ENCODE measurements around the gene CEACAM5. TPM values are rescaled to one million over a fixed set of nuclear protein-coding genes. Genes with fewer than 3 reads are reported as not detected.
A peak's percentile ranks its signal among the peaks of the same experiment; 100 is the strongest.

Gene CEACAM5
- total RNA-seq, 2 experiments from 2014 or later: not detected

DNA sequence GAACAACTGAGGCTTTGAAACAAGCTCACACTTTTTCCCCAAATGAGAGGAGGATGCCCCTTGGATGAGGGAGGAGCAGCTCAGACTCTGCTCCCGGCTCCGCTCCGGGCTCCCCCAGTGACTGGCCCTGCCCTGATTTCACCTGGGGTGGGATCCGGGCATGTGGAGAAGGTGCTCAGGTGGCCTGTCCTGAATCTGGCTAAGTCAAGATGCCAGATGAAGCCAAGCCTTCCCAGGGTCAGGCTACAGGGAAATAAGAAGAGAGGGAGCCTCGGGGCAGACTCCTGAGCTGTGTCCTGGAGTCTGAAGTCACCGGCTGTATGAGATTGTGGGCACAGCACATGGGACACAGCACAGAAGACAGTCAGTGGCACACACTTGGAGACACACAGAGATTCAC, 10.3 kb downstream of the CEACAM5 start:
- peaks cover 21% of the 10 kb centered on the region for H3K27me3 Mint-ChIP-seq (ENCODE audit: low read depth)

DNA sequence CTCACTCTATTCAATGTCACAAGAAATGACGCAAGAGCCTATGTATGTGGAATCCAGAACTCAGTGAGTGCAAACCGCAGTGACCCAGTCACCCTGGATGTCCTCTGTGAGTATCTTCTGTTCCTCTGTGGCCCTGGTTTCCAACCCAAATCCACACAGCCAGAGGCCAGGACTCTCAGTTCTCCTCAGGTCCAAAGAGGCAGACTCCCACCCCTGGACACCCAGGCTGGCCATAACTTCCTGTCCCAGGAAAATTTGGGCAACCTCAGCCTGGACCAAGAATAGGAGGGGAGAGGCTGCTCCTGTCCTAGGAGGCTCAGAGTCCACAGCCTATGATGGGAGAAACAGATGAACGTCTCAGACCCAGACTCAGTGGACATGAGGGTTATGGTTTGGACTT, 11.7 kb downstream of the CEACAM5 start:
- Mint-ChIP-seq H3K36me3 (ENCODE audit: low read depth) (no peaks in the 10 kb centered on the region), H3K4me1 (ENCODE audit: low read depth) (no peaks in the 10 kb centered on the region), H3K9me3 (no peaks in the 10 kb centered on the region), H3K4me3 (no peak overlapping the region), H3K27me3 (ENCODE audit: low read depth) (peaks cover 23% of the 10 kb centered on the region), H3K27ac (no peak overlapping the region)
- no peak for DNase-seq
- CTCF ChIA-PET: no interaction called here
- intact Hi-C loops (cut with micrococcal nuclease): no loop called here

More for the DNA sequence above, 10.3 kb downstream of the CEACAM5 start:
- Mint-ChIP-seq H3K27ac (no peak overlapping the region), H3K36me3 (ENCODE audit: low read depth) (no peaks in the 10 kb centered on the region), H3K9me3 (no peaks in the 10 kb centered on the region), H3K4me1 (ENCODE audit: low read depth) (no peaks in the 10 kb centered on the region), H3K4me3 (no peak overlapping the region)
- CTCF ChIA-PET: interaction anchor here (0.9 to 3.9 kb wide), 3 partner anchors 12 to 72 kb away, joined by 3 to 21 read pairs (median 9); no protein-coding TSS in a partner anchor
- no peak for DNase-seq
- intact Hi-C loops (cut with micrococcal nuclease): no loop called here

GRCh38 chr19:41726493-41726892, 18.1 kb downstream of the CEACAM5 start:
- Mint-ChIP-seq H3K9me3 (no peaks in the 10 kb centered on the region), H3K27me3 (ENCODE audit: low read depth) (peaks cover 23% of the 10 kb centered on the region), H3K4me3 (no peak overlapping the region), H3K36me3 (ENCODE audit: low read depth) (no peaks in the 10 kb centered on the region), H3K4me1 (ENCODE audit: low read depth) (no peaks in the 10 kb centered on the region), H3K27ac (no peak overlapping the region)
- intact Hi-C loops (cut with micrococcal nuclease): no loop called here
- CTCF ChIA-PET: interaction anchor here (0.6 to 0.9 kb wide), 2 partner anchors 19 to 68 kb away, joined by 3 read pairs; no protein-coding TSS in a partner anchor
- DNase-seq: no peak

GRCh38 chr19:41734156-41734555, 25.7 kb downstream of the CEACAM5 start:
- Mint-ChIP-seq H3K9me3 (no peaks in the 10 kb centered on the region), H3K36me3 (ENCODE audit: low read depth) (no peaks in the 10 kb centered on the region), H3K27ac (no peak overlapping the region), H3K4me3 (no peak overlapping the region), H3K4me1 (ENCODE audit: low read depth) (peaks cover 6% of the 10 kb centered on the region), H3K27me3 (ENCODE audit: low read depth) (peaks cover 27% of the 10 kb centered on the region)
- CTCF ChIA-PET: interaction anchor here (1.0 to 2.2 kb wide), 3 partner anchors 19 to 137 kb away, joined by 3 to 10 read pairs (median 4); no protein-coding TSS in a partner anchor
- intact Hi-C loops (cut with micrococcal nuclease): no loop called here
- DNase-seq: no peak

DNA sequence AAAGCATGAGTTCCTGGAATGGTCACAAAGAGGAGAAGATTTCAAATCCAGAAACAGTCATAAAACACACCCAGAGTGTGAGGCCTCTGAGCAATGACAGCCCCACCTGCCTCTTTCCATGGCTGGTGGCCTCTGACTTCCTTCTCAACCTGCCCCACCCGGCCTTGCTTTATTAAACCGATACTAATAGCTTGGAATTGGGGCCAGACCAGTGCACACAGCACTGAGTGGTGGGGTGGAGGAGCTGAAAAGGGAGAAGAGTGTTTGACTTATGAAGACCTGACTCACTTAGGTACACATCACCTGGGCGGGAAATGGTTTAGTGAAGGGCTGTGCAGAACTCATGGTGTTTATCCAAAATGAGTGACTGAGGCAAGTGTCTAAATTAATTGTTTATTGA, 26.2 kb downstream of the CEACAM5 start:
- H3K27ac Mint-ChIP-seq: no peak overlapping the region
- H3K4me1 Mint-ChIP-seq (ENCODE audit: low read depth): peaks cover 6% of the 10 kb centered on the region
- peaks cover 27% of the 10 kb centered on the region for H3K27me3 Mint-ChIP-seq (ENCODE audit: low read depth)
- no peak overlapping the region for H3K4me3 Mint-ChIP-seq
- no peaks in the 10 kb centered on the region for H3K36me3 Mint-ChIP-seq (ENCODE audit: low read depth)
- intact Hi-C loops (cut with micrococcal nuclease): no loop called here
- CTCF ChIA-PET: interaction anchor here (1.0 to 2.2 kb wide), 3 partner anchors 19 to 137 kb away, joined by 3 to 10 read pairs (median 4); no protein-coding TSS in a partner anchor
- DNase-seq: no peak
- H3K9me3 Mint-ChIP-seq: no peaks in the 10 kb centered on the region

DNA sequence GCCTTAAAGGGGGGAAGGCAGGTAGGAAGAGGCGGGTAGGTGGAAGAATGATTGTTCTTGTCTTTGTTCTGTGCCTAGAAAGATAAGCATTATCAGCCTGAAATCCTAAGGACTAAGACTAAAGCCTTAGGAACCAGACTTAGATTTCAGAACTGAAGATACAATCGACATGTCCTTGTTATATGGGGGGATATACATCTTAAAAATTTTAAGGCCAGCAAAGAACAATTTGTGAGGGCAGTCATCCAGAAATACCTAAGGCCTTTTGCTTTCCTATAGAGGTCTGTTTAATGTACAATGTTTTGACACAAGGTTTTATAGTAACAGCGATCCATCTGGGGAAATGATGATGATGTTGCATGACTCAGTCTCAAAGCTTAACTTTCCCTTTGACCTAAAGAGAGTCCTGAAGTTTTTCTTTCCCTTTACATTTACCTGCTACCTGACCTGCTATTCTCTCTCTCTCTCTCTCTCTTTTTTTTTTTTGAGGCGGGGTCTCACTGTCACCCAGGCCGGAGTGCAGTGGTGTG, 26.7 kb downstream of the CEACAM5 start:
- H3K4me1 Mint-ChIP-seq (ENCODE audit: low read depth): peaks cover 9% of the 10 kb centered on the region
- CTCF ChIA-PET: interaction anchor here (1.0 to 2.2 kb wide), 2 partner anchors 28 to 138 kb away, joined by 3 to 10 read pairs; no protein-coding TSS in a partner anchor
- H3K27me3 Mint-ChIP-seq (ENCODE audit: low read depth): peaks cover 29% of the 10 kb centered on the region
- intact Hi-C loops (cut with micrococcal nuclease): no loop called here
- H3K9me3 Mint-ChIP-seq: no peaks in the 10 kb centered on the region
- no peaks in the 10 kb centered on the region for H3K36me3 Mint-ChIP-seq (ENCODE audit: low read depth)
- no peak overlapping the region for H3K4me3 Mint-ChIP-seq
- no peak for DNase-seq
- H3K27ac Mint-ChIP-seq: no peak overlapping the region

DNA sequence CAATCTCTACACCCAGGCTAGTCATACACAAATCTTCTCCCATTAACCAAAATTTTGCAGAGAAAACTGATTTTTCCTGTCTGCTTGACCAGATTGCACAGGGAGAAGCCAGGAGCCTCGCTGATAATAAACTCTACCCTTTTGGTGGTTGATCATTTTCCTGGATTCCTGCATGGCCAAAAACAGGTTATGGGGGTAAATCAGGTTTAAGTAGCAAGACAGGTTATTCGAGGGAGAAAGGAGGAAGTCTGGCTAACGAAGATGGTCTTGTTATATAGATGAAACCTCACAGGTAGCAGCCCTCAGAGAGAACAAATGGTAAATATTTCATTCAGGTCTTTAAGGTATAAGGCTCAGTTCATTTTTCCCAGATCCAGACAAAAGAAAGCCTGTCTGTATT, 30.9 kb downstream of the CEACAM5 start:
- no peak for DNase-seq
- no peak overlapping the region for H3K4me3 Mint-ChIP-seq
- no peak overlapping the region for H3K27ac Mint-ChIP-seq
- peaks cover 10% of the 10 kb centered on the region for H3K27me3 Mint-ChIP-seq (ENCODE audit: low read depth)
- H3K4me1 Mint-ChIP-seq (ENCODE audit: low read depth): peaks cover 26% of the 10 kb centered on the region
- no peaks in the 10 kb centered on the region for H3K9me3 Mint-ChIP-seq
- no peaks in the 10 kb centered on the region for H3K36me3 Mint-ChIP-seq (ENCODE audit: low read depth)
- intact Hi-C loops (cut with micrococcal nuclease): no loop called here
- CTCF ChIA-PET: interaction anchor here (0.7 to 3.0 kb wide), 4 partner anchors 14 to 97 kb away, joined by 3 to 23 read pairs (median 8); no protein-coding TSS in a partner anchor

DNA sequence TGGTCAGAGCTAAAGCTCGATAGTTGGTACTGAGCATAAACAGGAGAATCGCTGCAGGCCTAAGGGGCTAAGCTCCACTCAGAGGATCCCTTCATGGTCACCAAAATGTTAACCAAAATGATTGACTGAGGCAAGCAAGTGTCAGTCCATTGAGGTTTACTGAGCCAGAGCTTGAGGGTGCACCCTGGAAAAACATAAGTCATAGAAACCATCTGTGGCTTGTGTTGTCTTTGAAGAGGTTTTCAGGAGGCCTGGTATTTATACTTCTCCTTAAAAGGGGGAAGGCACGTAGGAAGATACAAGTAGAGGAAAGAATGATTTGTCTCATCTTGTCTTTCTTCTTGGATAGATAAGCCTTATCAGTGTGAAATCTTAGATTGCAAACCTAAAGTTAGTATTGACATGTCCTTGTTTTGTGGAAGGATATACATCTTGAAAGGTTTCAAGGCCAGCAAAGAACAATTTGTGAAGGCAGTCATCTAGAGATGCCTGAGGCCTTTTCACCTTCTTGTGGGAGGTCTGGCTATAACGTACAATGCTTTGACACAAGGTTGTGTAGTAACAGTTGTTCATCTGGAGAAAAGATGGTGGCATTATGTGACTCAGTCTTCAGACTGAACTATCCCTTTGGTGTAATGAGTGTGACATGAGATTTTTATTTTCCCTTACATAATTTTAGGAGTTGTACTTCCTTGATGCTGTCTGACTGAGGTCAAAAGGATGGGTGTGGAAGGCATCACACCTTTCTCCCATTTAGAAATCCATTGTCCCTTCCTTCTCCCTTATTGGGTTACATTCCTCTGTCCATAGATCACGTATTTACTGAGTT, 32.2 kb downstream of the CEACAM5 start:
- no peak overlapping the region for H3K27ac Mint-ChIP-seq
- H3K4me3 Mint-ChIP-seq: no peak overlapping the region
- peaks cover 19% of the 10 kb centered on the region for H3K27me3 Mint-ChIP-seq (ENCODE audit: low read depth)
- intact Hi-C loops (cut with micrococcal nuclease): no loop called here
- H3K9me3 Mint-ChIP-seq: no peaks in the 10 kb centered on the region
- no peaks in the 10 kb centered on the region for H3K36me3 Mint-ChIP-seq (ENCODE audit: low read depth)
- H3K4me1 Mint-ChIP-seq (ENCODE audit: low read depth): peaks cover 20% of the 10 kb centered on the region
- CTCF ChIA-PET: interaction anchor here (0.8 to 3.0 kb wide), 8 partner anchors 10 to 98 kb away, joined by 3 to 23 read pairs (median 4); no protein-coding TSS in a partner anchor
- DNase-seq: no peak

GRCh38 chr19:41741244-41741554, 32.8 kb downstream of the CEACAM5 start:
- no peak overlapping the region for H3K27ac Mint-ChIP-seq
- peaks cover 25% of the 10 kb centered on the region for H3K27me3 Mint-ChIP-seq (ENCODE audit: low read depth)
- CTCF ChIA-PET: interaction anchor here (2.4 to 3.0 kb wide), 2 partner anchors 12 to 34 kb away, joined by 8 to 23 read pairs; no protein-coding TSS in a partner anchor
- DNase-seq: no peak
- H3K4me1 Mint-ChIP-seq (ENCODE audit: low read depth): peaks cover 20% of the 10 kb centered on the region
- no peaks in the 10 kb centered on the region for H3K36me3 Mint-ChIP-seq (ENCODE audit: low read depth)
- H3K4me3 Mint-ChIP-seq: no peak overlapping the region
- H3K9me3 Mint-ChIP-seq: no peaks in the 10 kb centered on the region
- intact Hi-C loops (cut with micrococcal nuclease): no loop called here

GRCh38 chr19:41744850-41745249, 36.4 kb downstream of the CEACAM5 start:
- H3K27me3 Mint-ChIP-seq (ENCODE audit: low read depth): peaks cover 43% of the 10 kb centered on the region
- no peaks in the 10 kb centered on the region for H3K36me3 Mint-ChIP-seq (ENCODE audit: low read depth)
- CTCF ChIA-PET: interaction anchor here (0.6 to 5.3 kb wide), 7 partner anchors 9 to 271 kb away, joined by 3 to 58 read pairs (median 7); no protein-coding TSS in a partner anchor
- intact Hi-C loops (cut with micrococcal nuclease): loop anchor here (5.0 kb wide), 1 partner anchor 103 kb away; no protein-coding TSS in a partner anchor
- H3K9me3 Mint-ChIP-seq: no peaks in the 10 kb centered on the region
- no peak overlapping the region for H3K4me3 Mint-ChIP-seq
- no peak for DNase-seq
- H3K27ac Mint-ChIP-seq: no peak overlapping the region
- peaks cover 19% of the 10 kb centered on the region for H3K4me1 Mint-ChIP-seq (ENCODE audit: low read depth)

GRCh38 chr19:41745756-41746155, 37.3 kb downstream of the CEACAM5 start:
- Mint-ChIP-seq H3K4me3 (no peak overlapping the region), H3K27me3 (ENCODE audit: low read depth) (peaks cover 42% of the 10 kb centered on the region), H3K27ac (no peak overlapping the region), H3K4me1 (ENCODE audit: low read depth) (peaks cover 10% of the 10 kb centered on the region), H3K36me3 (ENCODE audit: low read depth) (no peaks in the 10 kb centered on the region), H3K9me3 (no peaks in the 10 kb centered on the region)
- CTCF ChIA-PET: interaction anchor here (0.6 to 5.3 kb wide), 13 partner anchors 15 to 270 kb away, joined by 3 to 58 read pairs (median 3); no protein-coding TSS in a partner anchor
- DNase-seq: no peak
- intact Hi-C loops (cut with micrococcal nuclease): loop anchor here (1.0 to 5.0 kb wide), 2 partner anchors 39 to 103 kb away; no protein-coding TSS in a partner anchor

DNA sequence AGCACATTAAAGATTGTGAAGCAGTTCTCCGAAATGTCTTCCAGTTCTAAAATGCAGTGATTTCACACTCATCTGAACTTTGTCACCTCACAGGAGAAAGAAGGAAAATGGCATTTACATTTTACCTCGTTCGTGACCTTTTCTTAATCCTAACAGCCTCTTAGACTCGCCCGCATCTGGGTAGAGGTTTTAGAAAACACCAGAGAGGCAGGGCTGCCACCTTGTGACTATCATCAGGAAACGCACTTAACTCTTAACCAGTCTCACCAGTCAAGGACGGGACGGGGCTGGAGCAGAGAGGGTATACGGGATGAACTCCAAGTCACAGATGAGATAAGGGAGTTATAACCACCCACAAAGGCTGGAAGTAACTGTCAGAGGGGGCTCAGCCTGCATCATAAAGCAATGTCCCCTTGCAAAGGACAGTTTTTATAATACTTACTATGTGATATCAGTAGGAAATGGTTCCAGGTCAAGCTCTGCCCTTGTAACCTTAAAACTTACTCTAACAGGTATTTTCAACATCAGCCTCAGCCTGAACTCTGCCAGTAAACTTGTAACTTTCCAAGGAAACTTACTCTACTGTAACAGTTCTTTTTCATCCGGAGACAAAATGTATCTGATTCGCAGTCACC, 38.3 kb downstream of the CEACAM5 start:
- Mint-ChIP-seq H3K4me1 (ENCODE audit: low read depth) (peaks cover under 1% of the 10 kb centered on the region), H3K27ac (no peak overlapping the region), H3K4me3 (no peak overlapping the region), H3K27me3 (ENCODE audit: low read depth) (peaks cover 47% of the 10 kb centered on the region), H3K36me3 (ENCODE audit: low read depth) (no peaks in the 10 kb centered on the region), H3K9me3 (no peaks in the 10 kb centered on the region)
- CTCF ChIA-PET: interaction anchor here (0.7 to 5.3 kb wide), 9 partner anchors 11 to 105 kb away, joined by 3 to 58 read pairs (median 4); no protein-coding TSS in a partner anchor
- intact Hi-C loops (cut with micrococcal nuclease): loop anchor here (1.0 to 5.0 kb wide), 2 partner anchors 40 to 104 kb away; no protein-coding TSS in a partner anchor
- peak; percentile 78 for DNase-seq
